ENCODE measurements around the gene OSBPL8.

DNA sequence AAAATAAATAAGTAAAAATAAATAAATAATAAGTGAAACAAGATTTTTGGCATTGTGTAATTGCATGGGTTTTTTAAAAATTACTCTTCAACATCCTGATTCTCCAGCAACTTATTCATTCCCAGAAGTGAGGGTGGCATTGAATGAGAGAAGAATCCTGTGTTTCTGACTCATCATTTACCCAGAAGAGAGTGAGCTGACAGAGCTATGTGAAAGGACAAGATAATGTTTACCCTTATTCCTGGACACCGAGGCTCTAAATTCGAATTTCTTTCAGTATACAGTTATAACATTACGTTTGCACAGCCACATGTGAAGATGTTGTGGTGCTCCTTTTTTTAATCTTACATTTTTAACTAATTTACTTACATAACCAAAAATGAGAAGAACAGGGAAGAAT, 247.8 kb downstream of the OSBPL8 start:
- TF ChIP-seq, protein P1, sequence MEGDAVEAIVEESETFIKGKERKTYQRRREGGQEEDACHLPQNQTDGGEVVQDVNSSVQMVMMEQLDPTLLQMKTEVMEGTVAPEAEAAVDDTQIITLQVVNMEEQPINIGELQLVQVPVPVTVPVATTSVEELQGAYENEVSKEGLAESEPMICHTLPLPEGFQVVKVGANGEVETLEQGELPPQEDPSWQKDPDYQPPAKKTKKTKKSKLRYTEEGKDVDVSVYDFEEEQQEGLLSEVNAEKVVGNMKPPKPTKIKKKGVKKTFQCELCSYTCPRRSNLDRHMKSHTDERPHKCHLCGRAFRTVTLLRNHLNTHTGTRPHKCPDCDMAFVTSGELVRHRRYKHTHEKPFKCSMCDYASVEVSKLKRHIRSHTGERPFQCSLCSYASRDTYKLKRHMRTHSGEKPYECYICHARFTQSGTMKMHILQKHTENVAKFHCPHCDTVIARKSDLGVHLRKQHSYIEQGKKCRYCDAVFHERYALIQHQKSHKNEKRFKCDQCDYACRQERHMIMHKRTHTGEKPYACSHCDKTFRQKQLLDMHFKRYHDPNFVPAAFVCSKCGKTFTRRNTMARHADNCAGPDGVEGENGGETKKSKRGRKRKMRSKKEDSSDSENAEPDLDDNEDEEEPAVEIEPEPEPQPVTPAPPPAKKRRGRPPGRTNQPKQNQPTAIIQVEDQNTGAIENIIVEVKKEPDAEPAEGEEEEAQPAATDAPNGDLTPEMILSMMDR (conservative IDR thresholded peaks at IDR 0.05; ENCODE audit: low read depth in 2 of 2): no peak
- TF ChIP-seq, protein P2, sequence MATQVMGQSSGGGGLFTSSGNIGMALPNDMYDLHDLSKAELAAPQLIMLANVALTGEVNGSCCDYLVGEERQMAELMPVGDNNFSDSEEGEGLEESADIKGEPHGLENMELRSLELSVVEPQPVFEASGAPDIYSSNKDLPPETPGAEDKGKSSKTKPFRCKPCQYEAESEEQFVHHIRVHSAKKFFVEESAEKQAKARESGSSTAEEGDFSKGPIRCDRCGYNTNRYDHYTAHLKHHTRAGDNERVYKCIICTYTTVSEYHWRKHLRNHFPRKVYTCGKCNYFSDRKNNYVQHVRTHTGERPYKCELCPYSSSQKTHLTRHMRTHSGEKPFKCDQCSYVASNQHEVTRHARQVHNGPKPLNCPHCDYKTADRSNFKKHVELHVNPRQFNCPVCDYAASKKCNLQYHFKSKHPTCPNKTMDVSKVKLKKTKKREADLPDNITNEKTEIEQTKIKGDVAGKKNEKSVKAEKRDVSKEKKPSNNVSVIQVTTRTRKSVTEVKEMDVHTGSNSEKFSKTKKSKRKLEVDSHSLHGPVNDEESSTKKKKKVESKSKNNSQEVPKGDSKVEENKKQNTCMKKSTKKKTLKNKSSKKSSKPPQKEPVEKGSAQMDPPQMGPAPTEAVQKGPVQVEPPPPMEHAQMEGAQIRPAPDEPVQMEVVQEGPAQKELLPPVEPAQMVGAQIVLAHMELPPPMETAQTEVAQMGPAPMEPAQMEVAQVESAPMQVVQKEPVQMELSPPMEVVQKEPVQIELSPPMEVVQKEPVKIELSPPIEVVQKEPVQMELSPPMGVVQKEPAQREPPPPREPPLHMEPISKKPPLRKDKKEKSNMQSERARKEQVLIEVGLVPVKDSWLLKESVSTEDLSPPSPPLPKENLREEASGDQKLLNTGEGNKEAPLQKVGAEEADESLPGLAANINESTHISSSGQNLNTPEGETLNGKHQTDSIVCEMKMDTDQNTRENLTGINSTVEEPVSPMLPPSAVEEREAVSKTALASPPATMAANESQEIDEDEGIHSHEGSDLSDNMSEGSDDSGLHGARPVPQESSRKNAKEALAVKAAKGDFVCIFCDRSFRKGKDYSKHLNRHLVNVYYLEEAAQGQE (IDR thresholded peaks at IDR 0.05; ENCODE audit: unreplicated experiment): no peak
- TF ChIP-seq EZH2 (IDR thresholded peaks at IDR 0.05; ENCODE audit: low read depth, unreplicated experiment) (no peak), CREB1 (CRISPR knock-in tag; IDR thresholded peaks at IDR 0.05; ENCODE audit: low read depth) (no peak), JUNB (IDR thresholded peaks at IDR 0.05; ENCODE audit: unreplicated experiment) (no peak)

Data from GM23338 (cell line).